Measurements from ENCODE around the gene CDSN.

CDSN gene

DNA sequence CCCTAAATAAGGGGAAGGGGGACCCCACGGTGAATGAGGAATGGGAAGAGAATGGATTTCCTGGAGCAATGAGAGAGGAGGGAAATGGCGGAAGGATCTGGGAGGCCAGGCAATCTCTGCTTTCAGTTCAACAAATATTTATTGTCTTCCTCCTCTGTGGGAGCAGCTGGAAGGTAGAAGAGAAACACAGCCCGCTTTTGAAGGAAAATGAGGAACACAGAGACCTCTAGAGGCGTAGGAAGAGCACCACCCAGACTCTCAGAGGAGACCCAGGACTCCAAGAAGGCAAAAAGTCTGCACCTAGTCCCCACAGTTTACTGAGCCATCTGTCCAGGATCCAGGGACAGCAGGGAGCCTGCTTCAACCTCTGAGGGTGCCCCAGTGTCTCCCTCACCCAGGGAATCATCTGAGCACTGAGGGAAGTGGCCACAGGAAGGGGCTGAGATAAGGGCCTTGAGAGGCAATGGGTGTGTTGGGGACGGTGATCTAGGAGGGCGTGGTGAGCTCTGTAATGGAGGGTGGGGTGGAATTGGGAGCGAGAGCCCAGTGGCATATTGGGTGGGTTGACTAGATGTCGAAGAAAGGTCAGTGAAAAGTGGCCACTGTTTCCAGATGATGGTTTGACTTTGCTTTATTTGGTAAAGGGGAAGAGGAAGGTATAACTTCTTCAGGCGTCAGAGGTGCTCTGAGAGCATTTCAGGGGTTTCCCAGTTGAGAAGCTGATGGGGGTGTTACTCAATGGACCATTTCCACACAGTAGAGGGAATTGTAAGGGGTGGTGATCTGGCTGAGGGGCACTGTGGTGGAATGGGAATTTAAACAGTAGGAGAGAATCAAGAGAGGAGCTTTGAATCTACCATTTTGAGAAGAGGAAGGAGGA, 5.0 kb downstream of the CDSN start:
- no peak for DNase-seq (ENCODE audit: low read depth)
- H3K4me3 ChIP-seq (ENCODE audit: low read depth, low read length): no peak overlapping the region
- TF ChIP-seq, protein P1, sequence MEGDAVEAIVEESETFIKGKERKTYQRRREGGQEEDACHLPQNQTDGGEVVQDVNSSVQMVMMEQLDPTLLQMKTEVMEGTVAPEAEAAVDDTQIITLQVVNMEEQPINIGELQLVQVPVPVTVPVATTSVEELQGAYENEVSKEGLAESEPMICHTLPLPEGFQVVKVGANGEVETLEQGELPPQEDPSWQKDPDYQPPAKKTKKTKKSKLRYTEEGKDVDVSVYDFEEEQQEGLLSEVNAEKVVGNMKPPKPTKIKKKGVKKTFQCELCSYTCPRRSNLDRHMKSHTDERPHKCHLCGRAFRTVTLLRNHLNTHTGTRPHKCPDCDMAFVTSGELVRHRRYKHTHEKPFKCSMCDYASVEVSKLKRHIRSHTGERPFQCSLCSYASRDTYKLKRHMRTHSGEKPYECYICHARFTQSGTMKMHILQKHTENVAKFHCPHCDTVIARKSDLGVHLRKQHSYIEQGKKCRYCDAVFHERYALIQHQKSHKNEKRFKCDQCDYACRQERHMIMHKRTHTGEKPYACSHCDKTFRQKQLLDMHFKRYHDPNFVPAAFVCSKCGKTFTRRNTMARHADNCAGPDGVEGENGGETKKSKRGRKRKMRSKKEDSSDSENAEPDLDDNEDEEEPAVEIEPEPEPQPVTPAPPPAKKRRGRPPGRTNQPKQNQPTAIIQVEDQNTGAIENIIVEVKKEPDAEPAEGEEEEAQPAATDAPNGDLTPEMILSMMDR (IDR thresholded peaks at IDR 0.05; ENCODE audit: low read depth, low read length, missing control alignments): peak; percentile 16

DNA sequence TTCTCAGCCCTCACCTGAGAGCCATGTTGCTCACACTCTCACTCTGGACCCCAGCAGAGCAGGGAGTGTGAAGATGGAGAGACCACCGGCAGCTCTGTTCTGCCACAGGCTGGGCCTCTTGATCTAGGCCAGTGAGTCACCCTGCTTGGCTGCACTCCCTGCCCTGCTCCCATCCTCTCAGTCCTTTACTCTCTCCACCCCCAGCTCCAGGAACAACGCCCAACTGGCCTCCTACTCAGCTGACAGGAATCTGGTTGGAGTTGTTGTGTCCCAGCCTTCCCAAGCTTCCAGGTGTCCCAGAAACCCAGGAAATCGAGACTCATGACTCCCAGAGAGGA, 5.7 kb downstream of the CDSN start, which contains the start of gene PSORS1C1:
Gene PSORS1C1 (plus strand): TSS at position 260 of the 338 bp plus-strand sequence. CDS start 14,833 bp downstream, outside the sequence.
- H3K4me3 ChIP-seq (ENCODE audit: low read depth, low read length): no peak within 1 kb of the TSS
- TF ChIP-seq, protein P1 (IDR thresholded peaks at IDR 0.05; ENCODE audit: low read depth, low read length, missing control alignments): no peak
- DNase-seq (ENCODE audit: low read depth): no peak

DNA sequence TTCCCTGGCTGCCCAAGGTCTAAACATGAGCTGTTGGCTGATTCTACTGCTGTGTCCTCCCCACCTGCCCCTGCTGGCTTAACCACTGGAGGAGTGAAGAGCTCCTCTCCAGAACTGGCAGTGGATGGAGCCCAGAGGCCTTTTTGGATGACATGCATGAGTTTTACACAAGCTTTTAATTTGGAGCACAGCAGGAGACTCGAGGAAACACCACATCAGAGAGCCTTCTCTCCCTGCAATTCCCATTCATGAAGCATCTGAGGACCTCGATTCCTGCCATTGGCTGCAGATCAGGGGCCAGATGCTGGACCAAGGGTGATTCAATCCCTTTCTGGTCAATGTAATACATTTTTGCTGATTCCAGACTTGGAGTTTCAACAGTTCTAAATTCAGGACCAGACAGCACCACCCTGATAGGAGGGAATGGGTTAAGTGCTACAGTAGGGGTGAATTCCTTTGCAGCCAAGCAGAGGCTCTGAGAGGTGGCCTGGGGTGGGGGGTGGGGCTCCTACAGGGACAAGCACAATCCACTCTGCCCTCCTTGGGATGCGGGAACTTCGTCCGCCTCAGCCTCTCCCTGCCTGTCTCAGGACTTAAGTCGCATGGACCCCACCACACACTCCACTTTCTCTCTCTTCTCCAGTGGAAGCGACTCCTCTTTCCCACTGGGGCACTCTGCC, 6.2 kb downstream of the CDSN start:
- DNase-seq (ENCODE audit: low read depth): no peak
- no peak overlapping the region for H3K4me3 ChIP-seq (ENCODE audit: low read depth, low read length)
- TF ChIP-seq, protein P1 (IDR thresholded peaks at IDR 0.05; ENCODE audit: low read depth, low read length, missing control alignments): no peak

DNA sequence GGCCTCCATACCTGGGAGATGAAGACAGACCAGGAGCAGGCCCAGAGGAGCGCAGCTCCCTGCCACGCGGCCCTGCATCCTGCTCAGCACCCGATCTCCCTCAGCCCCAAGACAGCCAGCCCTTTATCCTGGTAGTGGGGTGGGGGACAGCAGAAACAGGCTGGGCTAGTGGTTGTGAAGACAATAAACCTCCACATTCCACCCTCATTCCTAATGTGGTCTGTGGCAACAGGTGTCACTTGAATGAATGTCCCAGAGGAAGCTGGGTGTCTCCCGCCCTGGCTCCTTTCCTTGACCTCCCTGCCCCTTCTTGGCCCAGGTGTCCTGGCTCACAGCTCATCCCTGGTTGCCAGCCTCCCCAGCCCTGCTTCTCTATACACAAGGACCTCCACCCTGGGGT, 7.8 kb downstream of the CDSN start, which contains the start of gene C6orf15:
Gene C6orf15 (minus strand): TSS at position 98 of the 400 bp plus-strand sequence. CDS start 20 bp downstream, at position 78.
- no peak for DNase-seq (ENCODE audit: low read depth)
- H3K4me3 ChIP-seq (ENCODE audit: low read depth, low read length): no peak within 1 kb of the TSS
- TF ChIP-seq, protein P1 (IDR thresholded peaks at IDR 0.05; ENCODE audit: low read depth, low read length, missing control alignments): no peak

DNA sequence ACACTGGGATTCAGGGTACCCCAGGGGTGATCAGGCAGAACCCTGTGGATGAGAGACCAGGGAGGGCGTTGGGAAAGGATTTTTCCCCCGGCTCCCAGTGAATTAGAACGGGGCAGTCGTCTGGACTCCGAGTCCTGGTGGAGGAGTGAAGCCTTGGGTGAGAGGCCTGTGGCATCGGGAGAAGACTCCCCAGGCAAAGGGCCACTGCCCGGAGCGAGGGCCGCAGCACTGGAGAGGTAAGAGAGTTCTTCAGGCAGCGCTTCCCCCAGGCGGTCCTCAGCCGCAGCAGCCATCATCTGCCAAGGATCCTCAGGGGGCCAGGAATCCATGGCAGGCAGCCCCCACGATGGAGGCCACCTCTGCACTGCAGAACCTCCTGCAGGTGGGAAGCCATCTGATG, 8.5 kb downstream of the CDSN start:
- DNase-seq (ENCODE audit: low read depth): no peak
- H3K4me3 ChIP-seq (ENCODE audit: low read depth, low read length): no peak overlapping the region
- TF ChIP-seq, protein P1 (IDR thresholded peaks at IDR 0.05; ENCODE audit: low read depth, low read length, missing control alignments): no peak

DNA sequence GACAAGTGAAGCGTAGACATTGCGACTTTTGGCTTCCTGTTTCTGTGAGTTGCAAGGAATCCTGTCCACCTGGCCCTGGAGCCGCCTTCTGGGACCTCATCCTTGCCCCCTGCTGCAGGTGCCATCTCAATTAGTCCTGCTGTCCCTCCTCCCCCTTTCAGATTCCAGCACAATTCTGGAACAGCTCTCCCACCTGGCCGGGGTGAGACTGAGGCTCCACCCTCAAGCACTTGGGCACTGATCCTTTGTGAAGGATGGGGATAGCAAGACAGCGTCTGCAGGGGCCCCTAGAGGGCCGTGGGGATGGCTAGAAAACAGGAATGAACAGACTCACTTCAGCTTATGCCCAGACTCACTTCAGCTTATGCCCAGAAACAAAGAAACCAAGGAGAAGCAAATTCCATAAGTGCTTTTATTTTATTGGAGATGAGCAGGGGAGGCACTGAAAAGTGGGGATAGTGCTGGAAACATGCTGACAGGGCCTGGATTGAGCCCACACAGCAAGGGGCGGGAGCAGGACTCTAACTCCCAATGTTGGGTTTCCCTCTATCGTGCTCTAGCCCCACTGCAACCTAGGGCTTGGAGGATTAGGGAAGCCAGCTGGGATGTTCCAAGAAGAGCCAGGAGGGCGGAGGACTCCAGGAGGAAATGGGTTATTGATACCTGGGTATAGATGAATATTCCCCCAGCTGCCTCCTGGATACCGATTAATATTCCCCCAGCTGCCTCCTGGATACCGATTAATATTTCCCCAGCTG, 9.2 kb downstream of the CDSN start:
- no peak overlapping the region for H3K4me3 ChIP-seq (ENCODE audit: low read depth, low read length)
- TF ChIP-seq, protein P1 (IDR thresholded peaks at IDR 0.05; ENCODE audit: low read depth, low read length, missing control alignments): no peak
- DNase-seq (ENCODE audit: low read depth): no peak
